Endodermal cell (in vitro differentiated cells): ENCODE data around the gene ARHGAP11A. TPM values are rescaled to one million over a fixed set of nuclear protein-coding genes. Genes with fewer than 3 reads are reported as not detected.

Experiments used
- DNase-seq: peaks from one replicate; pipeline ENCODE4 v3.0.0-alpha.2; 2017
- H3K27ac ChIP-seq: 2 replicates; pipeline ENCODE4 v1.5.1; 2013; ENCODE audit warnings: mild to moderate bottlenecking, low read depth, low read length, moderate library complexity
- H3K27me3 ChIP-seq: 2 replicates; pipeline ENCODE4 v1.6.1; 2013; ENCODE audit warnings: mild to moderate bottlenecking, low read length, moderate library complexity; ENCODE audit not compliant: insufficient read depth, control insufficient read depth, poor library complexity, severe bottlenecking
- H3K36me3 ChIP-seq: 2 replicates; pipeline ENCODE4 v1.7.0; 2013; ENCODE audit warnings: mild to moderate bottlenecking, low read length, moderate library complexity; ENCODE audit not compliant: control insufficient read depth, insufficient read depth
- H3K4me1 ChIP-seq: one replicate; pipeline ENCODE4 v1.7.0; 2013; ENCODE audit warnings: low read length; ENCODE audit not compliant: control insufficient read depth, insufficient read depth
- H3K4me3 ChIP-seq: 2 replicates; pipeline ENCODE4 v1.5.1; 2013; ENCODE audit warnings: mild to moderate bottlenecking, low read length, moderate library complexity
- H3K9ac ChIP-seq: 2 replicates; pipeline ENCODE4 v1.6.1; 2013; ENCODE audit warnings: mild to moderate bottlenecking, low read length, moderate library complexity; ENCODE audit not compliant: poor library complexity, severe bottlenecking; ENCODE audit errors: extremely low read depth
- H3K9me3 ChIP-seq: 2 replicates; pipeline ENCODE4 v1.6.1; 2013; ENCODE audit warnings: mild to moderate bottlenecking, low read length, moderate library complexity; ENCODE audit not compliant: control insufficient read depth
- H3K27ac Mint-ChIP-seq: 2 replicates; pipeline ENCODE4 v1.8.0; 2020; ENCODE audit warnings: mixed read lengths
- H3K27me3 Mint-ChIP-seq: 2 replicates; pipeline ENCODE4 v1.8.0; 2021; ENCODE audit warnings: mild to moderate bottlenecking, mixed read lengths; ENCODE audit not compliant: insufficient read depth
- H3K36me3 Mint-ChIP-seq: 2 replicates; pipeline ENCODE4 v1.8.0; 2020; ENCODE audit warnings: low read depth, mixed read lengths
- H3K4me1 Mint-ChIP-seq: 2 replicates; pipeline ENCODE4 v1.8.0; 2020; ENCODE audit warnings: mixed read lengths
- H3K4me3 Mint-ChIP-seq: 2 replicates; pipeline ENCODE4 v1.8.0; 2020; ENCODE audit warnings: mild to moderate bottlenecking, moderate library complexity, mixed read lengths
- H3K9me3 Mint-ChIP-seq: 2 replicates; pipeline ENCODE4 v1.8.0; 2020; ENCODE audit warnings: mild to moderate bottlenecking, mixed read lengths
- WGBS, 2 experiments: methylation state at CpG; one replicate each; pipeline versions ENCODE4 v1.1.5 to v1.1.7; 2013; ENCODE audit warnings: missing lambda C conversion rate in 2 of 2, mixed read lengths in 1 of 2; ENCODE audit not compliant: insufficient coverage in 1 of 2, insufficient read length in 1 of 2; 5-methylcytosine and 5-hydroxymethylcytosine counted together
- total RNA-seq, 2 donors: library from RNA; stranded (reverse); fragmentation: NEBNext Ultra II Directional in 1 of 2; extraction: Animal tissue kit (Norgen Biotek cat#: 25700) in 1 of 2; gene quantifications; 2 replicates in 1 of 2; 3 replicates in 1 of 2; pipeline ENCODE4 v1.2.1, GENCODE V29; 2021
- TF ChIP-seq, protein P1 (sequence below): fragments of 200-600 bp; sonication (generic); conservative IDR thresholded peaks from 2 replicates; pipeline ENCODE4 v1.5.0; 2021; ENCODE audit warnings: antibody characterized with exemption, mild to moderate bottlenecking

Gene ARHGAP11A
- total RNA-seq, 2 donors from 2014 or later, result 61.0 to 107 TPM

DNA sequence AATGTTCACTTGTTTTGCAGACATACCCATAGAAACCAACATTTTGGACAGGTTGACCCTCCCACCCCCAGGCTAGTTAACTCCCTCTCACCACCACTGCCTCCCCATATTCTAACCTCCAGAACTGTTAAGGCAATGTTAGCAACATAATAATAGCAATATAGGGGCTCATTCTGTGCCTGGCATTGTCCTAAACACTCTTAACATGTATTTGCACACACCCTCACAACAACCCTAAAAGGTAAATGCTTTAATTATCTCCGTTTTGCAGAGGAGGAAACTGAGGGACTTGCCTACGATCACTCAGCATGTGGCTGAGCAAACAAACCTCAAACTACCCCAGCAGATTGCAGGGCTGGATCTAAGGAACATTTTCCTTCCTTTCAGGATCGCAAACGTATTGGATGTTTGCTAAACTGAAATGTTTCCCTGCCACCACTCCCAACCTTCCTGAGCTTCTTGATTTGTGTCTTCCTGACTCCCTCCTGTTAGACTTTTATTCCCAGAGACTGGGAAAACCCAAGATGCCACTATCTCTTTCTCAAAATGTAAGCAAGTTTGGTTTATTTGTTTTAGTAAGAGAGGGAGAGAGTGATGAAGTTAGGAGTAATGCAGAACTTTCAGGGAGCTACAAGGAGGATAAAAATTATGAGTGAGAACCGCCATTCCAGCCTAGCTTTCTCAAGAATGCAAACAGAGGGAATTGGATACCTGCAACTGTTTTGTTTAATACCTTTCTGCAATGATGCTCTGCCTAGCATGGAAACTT lies 27.5 kb downstream of the ARHGAP11A start:
- Mint-ChIP-seq H3K36me3 (peaks cover 7% of the 10 kb centered on the region), H3K27me3 (no peaks in the 10 kb centered on the region), H3K4me3 (peak overlapping the region; percentile 66), H3K9me3 (no peaks in the 10 kb centered on the region), H3K27ac (peak overlapping the region; percentile 69), H3K4me1 (peaks cover 19% of the 10 kb centered on the region)
- Histone ChIP-seq H3K9ac (no peak overlapping the region), H3K36me3 (peaks cover 24% of the 10 kb centered on the region), H3K27ac (no peak overlapping the region), H3K9me3 (no peaks in the 10 kb centered on the region), H3K4me3 (no peak overlapping the region), H3K27me3 (no peaks in the 10 kb centered on the region), H3K4me1 (peaks cover 9% of the 10 kb centered on the region)
- DNase-seq, result peak; percentile 39
- WGBS, 2 experiments, result 47 to 83% methylated on average over 3 to 5 of the region's 5 CpGs
- TF ChIP-seq, protein P1, sequence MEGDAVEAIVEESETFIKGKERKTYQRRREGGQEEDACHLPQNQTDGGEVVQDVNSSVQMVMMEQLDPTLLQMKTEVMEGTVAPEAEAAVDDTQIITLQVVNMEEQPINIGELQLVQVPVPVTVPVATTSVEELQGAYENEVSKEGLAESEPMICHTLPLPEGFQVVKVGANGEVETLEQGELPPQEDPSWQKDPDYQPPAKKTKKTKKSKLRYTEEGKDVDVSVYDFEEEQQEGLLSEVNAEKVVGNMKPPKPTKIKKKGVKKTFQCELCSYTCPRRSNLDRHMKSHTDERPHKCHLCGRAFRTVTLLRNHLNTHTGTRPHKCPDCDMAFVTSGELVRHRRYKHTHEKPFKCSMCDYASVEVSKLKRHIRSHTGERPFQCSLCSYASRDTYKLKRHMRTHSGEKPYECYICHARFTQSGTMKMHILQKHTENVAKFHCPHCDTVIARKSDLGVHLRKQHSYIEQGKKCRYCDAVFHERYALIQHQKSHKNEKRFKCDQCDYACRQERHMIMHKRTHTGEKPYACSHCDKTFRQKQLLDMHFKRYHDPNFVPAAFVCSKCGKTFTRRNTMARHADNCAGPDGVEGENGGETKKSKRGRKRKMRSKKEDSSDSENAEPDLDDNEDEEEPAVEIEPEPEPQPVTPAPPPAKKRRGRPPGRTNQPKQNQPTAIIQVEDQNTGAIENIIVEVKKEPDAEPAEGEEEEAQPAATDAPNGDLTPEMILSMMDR, result no peak

DNA sequence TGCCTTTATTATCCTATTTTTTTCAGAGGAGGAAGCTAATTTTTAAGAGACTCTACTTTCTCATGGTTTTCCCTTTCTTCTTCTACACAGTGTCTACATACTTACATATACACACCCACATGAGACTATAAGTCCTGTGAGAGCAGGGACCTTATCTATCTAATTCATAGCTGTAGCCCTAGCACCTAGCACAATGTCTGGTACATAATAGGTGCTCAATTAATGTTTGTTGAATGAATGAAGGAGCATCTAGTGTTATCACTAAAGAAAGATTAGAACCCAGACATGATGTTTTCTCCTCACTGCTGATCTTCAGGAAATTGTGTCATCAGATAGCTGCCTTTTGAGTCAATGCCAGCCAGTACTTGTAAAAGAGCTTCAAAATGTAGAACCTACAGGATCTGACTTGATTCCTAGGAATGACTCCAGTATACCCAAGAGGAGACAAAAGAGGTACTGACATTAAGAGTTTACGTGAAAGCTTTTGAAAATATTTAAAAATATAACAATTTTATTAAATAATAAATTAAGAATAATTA lies 28.7 kb downstream of the ARHGAP11A start:
- Mint-ChIP-seq H3K4me3 (no peak overlapping the region), H3K27me3 (no peaks in the 10 kb centered on the region), H3K9me3 (no peaks in the 10 kb centered on the region), H3K36me3 (peaks cover 3% of the 10 kb centered on the region), H3K4me1 (peaks cover 19% of the 10 kb centered on the region), H3K27ac (no peak overlapping the region)
- TF ChIP-seq, protein P1, result no peak
- no CpG with 5 or more reads among the region's 1 CpG for WGBS, 2 experiments
- Histone ChIP-seq H3K4me3 (no peak overlapping the region), H3K27me3 (no peaks in the 10 kb centered on the region), H3K36me3 (peaks cover 14% of the 10 kb centered on the region), H3K4me1 (peaks cover 9% of the 10 kb centered on the region), H3K9ac (no peak overlapping the region), H3K27ac (no peak overlapping the region), H3K9me3 (no peaks in the 10 kb centered on the region)
- DNase-seq, result no peak

DNA sequence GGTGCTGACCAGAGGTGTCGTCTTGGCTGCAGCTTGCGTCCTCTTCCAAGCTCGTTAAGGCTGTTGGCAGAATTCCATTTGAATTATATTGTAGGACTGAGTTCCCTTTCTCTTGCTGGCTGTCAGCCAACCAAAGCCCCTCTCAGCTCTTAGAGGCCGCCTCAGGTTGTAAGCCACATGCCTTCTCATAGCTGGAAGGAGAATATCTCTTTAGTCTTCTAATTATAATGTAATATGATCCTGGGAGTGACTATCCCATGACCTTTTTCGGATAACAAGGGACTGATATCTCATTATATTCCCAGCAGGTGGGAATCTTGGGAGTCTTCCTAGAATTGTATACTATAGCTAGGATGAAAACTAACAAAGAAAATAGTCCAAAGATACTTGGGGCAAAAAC lies 31.0 kb downstream of the ARHGAP11A start:
- no peaks in the 10 kb centered on the region for H3K36me3 ChIP-seq
- H3K9ac ChIP-seq, result no peak overlapping the region
- no peaks in the 10 kb centered on the region for H3K27me3 ChIP-seq
- no peak for DNase-seq
- Mint-ChIP-seq H3K27ac (no peak overlapping the region), H3K27me3 (no peaks in the 10 kb centered on the region), H3K4me1 (peaks cover 21% of the 10 kb centered on the region), H3K36me3 (no peaks in the 10 kb centered on the region), H3K9me3 (no peaks in the 10 kb centered on the region), H3K4me3 (no peak overlapping the region)
- H3K27ac ChIP-seq, result no peak overlapping the region
- no peak overlapping the region for H3K4me3 ChIP-seq
- WGBS, 2 experiments, result 89 to 94% methylated on average over 3 to 4 of the region's 5 CpGs
- no peaks in the 10 kb centered on the region for H3K9me3 ChIP-seq
- H3K4me1 ChIP-seq, result peaks cover 9% of the 10 kb centered on the region
- TF ChIP-seq, protein P1, result no peak
